ENCODE measurements around the gene ACADS.

Gene ACADS

DNA sequence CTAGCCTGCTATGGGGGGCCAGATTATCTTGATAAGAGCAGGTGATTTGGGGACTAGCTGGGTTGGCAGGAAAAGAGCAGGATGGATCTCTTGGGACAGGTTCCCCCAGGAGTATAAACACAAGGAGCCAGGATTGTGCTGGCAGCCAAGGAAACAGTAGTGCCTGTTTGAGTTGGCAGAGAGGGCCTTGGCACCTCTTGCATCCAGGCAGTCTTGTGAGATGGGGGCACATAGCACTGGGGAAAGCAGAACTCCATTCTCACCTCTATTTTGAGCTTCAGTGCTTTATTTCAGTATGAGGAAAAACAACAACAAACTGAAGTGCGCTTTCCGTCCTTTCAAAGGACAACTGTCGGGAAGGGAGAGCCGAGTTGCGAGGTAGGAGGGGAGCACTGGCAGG, 24.7 kb upstream of the ACADS start:
- DNase-seq (ENCODE audit: low read depth) = no peak

DNA sequence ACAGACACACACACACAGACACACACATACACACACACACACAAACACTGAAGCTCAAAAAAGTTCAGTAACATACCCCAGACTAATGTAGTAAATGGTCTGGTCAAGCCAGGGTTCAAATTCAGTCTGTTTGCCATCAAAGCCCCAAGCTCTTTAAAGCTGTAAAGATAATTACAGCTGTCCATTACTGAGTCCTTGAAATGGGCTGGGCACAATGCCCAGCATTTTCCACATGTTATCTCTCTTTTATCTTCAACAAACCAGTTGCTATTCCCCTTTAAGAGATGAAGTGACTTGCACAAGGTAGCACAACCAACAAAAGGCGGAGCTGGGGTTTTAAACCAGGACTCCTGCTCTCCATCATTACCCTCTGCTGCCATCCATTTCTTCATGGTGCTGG, 23.0 kb upstream of the ACADS start:
- no peak for DNase-seq (ENCODE audit: low read depth)

DNA sequence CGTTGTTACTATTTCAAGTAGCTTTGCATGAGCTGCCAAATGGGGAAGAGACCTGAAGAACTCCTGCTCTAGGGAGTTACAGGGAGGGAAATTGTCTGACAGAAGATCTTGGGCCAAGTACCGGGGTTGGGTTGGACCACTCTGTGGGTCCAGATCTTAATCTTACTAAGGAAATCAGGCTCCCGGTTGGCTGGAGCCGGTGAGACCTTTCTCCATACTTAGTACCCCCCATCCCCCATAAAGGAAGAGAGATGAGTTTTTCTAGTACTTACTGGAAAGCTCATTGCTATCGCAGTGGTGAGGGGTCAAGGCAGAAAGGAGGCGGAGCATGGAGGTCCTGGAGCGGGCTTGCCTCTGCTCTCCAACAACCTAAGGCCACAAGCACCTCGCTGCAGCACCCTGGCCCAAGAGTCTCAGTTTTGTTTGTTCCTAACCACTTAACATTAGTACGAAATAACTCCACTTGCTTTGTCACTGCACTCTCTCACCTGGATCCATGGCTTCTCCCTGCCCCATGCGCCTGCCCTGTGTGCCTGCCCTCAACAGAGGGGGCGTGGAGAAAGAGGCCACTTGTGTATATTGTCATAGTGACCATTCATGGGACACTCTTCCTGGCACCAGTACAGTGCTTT, 22.2 kb upstream of the ACADS start:
- no peak for DNase-seq (ENCODE audit: low read depth)

DNA sequence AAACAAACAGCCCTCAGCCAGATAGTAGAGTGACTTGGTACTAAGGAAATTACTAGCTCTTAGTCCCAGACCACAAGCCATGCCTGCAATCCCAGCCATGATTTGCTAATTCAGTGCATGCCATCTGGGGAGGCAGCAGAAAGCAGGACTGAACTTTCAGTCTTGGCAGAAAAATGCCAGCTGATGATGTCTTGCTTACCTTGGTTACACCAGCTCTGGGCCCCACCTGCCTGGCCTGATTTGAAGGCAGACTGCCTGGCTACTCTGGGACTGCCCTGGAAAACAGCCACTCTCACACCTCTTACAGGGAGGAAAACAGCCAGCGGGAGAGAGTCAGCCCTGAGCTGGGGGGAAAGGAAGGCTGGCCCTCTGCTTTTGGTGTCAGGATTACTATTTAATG, 20.0 kb upstream of the ACADS start:
- DNase-seq (ENCODE audit: low read depth) = no peak

DNA sequence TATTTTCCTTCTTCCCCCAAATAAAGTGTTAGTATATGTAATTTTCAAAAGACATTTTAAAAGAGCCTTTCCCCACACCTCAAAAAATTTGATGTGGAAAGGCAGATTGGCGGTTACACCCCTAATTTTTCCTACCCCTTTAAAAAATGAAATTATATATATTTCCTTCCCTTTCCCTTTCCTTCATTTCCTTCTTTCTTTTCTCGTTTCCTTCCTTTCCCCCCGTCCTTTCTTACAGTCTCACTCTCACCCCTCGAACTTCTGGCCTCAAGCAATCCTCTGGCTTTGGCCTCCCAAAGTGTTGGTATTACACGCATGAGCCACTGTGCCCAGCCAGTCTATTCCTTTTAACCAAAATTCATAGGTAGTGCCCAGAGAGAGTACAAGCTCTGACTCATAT, 19.6 kb upstream of the ACADS start:
- no peak for DNase-seq (ENCODE audit: low read depth)

DNA sequence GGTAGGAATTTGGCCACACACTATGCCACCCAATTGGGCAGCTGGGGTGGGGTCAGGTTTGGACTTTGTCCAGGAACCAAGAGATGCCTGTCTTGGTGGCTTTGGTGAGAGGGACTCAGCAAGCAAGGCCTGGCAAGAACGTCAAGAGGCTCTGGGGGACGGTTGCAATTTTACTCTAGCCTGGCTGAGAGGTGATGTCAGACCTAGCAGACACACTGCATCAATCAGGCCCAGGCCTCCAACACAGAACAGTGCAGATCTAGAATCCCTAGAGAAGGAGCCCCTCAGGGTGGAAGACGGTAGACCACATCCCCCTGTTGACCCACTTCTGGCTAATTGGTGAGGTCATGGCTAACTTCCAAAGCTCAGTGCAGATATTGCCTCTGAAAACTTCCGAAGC, 17.0 kb upstream of the ACADS start:
- no peak for DNase-seq (ENCODE audit: low read depth)

DNA sequence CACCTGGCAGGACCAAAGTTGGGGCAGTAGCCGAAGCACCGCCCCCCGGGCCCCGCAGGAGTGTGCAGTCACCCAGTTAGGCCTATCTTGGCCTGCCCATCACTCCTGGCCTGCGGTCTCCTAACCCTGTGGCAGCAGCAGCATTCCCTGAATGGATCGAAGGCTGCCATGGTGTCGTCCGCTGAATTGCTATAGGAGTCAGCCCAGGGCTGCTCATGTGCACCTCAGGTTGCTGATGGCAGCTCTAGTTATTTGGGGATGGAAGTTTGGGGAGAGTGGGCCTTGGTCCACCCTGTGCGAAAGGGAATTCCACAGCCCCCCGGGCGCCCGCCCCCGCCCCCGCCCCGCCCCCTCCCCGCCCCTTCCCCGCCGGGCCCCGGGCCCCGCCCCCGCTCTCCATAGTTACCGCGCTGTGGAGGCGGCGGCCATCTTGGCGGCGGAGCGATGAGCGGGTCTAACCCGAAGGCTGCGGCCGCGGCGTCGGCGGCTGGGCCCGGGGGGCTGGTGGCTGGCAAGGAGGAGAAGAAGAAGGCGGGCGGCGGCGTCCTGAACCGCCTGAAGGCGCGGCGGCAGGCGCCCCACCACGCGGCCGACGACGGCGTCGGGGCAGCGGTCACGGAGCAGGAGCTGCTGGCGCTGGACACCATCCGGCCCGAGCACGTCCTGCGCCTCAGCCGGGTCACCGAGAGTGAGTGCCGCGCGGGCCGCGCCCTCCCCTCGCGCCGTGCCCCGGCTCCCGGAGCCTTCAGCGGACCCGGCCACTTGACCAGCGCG, 15.4 kb upstream of the ACADS start, which contains the start of gene UNC119B:
TSS of gene UNC119B (plus strand) at position 428 of the 774 bp plus-strand sequence. CDS start at position 445, 17 bp downstream.
- peak; percentile 65 for DNase-seq (ENCODE audit: low read depth)

DNA sequence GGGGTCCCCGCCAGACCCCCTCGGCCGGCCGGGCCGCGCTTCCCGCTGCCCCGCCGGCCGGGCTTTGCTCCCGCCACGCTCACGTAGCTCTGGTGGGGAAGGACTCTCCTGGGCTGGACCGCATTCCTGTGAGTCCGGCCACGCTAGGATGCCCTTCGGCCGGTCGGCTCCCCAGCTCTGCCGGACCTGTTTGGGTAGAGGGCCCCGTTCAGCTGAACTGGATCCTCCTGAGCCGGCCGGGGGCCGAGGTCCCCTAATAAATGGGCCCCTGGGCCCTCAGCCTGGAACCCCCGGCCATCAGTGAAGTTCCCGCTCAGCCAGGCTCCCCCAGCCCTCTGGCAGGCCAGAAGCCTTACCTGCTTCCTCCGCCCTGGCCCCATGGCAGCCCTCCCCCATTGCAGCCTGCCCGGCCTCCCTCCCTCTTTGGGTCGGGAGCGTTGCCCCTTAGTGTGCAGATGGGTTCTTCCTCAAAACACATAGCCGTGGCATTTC, 14.8 kb upstream of the ACADS start:
- DNase-seq (ENCODE audit: low read depth) = no peak

DNA sequence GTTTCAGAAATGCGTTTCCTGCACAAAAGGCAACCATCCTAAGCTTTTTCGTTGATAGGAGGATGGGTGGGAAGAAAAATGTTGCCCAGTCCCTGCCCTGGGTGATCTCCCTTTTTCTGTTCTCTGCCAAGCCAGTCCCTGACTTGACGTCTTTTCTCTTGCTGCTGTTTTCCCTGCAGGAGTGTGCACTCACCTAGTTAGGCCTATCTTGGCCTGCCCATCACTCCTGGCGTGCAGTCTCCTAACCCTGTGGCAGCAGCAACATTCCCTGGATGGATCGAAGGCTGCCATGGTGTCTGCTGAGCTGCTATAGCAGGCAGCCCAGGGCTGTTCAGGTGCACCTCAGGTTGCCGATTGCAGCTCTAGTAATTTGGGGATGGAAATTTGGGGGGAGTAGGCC, 14.2 kb upstream of the ACADS start:
- DNase-seq (ENCODE audit: low read depth) = no peak

DNA sequence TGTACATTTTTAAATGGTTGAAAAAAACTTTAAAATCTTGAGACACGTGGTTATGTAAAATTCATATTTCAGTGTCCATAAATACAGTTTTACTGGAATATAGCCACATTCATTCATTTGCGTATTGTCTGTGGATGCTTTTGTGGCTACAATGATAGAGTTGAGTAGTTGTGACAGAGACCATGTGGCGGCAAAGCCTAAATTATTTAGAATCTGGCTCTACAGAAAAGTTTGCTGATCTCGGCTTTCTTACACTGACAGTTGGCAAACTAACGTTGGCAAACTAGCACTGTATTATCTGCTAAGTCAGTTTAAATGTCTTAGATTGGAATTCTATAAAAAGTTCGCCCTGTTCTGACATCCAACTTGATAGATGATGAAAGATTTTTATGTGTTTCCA, 13.0 kb upstream of the ACADS start:
- no peak for DNase-seq (ENCODE audit: low read depth)

DNA sequence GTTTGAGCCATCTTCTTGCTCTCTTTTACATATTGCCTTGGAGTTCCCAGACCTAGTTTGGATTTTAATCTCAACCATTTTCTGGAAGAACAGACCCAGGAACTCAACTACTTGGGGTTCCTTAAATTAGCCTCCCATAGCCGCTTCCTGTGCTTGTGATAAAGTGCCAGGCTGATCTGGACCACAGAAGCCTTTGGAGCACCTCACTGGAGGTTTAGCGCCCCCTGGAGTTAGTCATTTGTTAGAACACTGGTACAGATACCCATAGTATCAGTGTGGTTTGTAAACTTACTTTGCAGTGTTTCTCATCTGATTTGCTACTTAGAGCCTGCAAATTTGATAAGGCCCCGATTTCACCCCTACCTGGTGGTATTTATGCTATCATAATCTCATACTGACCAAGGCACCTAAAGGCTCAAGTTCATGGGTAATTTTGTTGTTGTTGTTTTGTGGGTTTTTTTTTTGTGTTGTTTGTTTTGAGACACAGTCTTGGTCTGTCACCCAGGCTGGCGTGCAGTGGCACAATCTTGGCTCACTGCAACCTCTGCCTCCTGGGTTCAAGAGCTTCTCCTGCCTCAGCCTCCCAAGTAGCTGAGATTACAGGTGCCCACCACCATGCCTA, 11.7 kb upstream of the ACADS start:
- DNase-seq (ENCODE audit: low read depth) = peak; percentile 66

DNA sequence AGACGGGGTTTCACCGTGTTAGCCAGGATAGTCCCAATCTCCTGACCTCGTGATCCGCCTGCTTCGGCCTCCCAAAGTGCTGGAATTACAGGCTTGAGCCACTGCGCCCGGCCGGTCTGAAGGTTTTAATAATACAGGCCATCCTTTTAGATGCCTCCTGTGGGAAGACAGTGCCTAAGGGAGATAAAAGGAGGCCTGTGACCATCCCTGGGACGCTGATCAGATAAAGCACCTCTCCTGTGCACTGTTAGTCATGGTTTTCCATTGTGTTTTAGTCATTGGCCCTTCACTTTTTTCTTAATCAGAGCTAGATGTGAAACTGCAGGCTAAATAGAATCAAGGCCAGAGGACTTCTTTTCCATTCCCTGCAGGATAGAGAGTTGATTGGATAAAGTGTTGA, 7.6 kb upstream of the ACADS start:
- DNase-seq (ENCODE audit: low read depth) = no peak

DNA sequence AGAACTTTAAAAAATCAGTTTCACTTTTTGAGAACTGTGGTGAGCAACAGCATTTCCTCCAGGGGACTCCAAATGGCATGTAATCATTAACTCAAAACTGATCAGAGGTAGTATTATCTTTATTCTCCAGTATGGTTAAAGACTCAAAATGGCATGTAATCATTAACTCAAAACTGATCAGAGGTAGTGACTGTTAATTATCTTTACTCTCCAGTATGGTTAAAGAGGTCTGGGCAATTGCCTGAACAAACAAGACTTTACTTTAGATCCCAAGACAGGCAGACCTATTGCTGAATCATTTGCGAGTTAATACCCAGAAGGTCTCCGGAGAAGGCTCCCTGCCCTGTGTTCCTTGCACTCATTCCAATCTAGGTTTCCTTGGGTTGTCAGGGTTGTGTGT, 6.6 kb upstream of the ACADS start:
- DNase-seq (ENCODE audit: low read depth) = no peak

DNA sequence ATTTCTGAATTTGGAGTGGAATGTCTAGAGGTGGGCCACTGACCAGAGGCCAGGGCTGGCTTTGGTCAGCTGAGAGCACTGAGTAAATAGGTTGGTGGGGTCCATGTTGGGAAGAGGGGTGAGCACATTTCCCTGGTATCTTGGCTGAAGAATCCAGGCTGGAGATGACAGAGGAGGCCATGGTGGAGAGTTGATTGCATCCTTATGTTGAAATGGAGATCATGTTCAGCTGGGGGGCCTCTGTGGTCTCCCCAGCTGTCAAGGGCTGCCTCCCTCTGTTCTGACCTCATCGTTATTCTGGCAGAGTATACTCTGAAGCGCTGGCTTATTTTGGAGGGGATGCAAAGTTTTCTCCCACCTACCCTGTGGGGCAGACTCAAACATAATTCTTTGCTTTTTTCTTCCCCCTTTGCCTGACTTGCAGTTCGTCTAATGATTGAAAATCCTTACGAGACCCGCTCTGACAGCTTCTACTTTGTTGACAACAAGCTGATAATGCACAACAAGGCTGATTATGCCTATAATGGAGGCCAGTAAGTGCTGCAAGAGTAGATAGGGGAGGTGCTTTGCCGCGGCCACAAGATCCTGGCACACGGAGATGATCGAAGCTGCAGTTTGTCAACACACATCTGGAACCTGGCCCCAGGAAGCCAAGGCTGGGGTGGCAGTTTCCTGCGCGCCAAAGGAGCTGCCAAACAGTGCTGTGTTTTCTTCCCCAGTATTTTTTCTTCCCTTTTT, 6.0 kb upstream of the ACADS start:
- DNase-seq (ENCODE audit: low read depth) = no peak

DNA sequence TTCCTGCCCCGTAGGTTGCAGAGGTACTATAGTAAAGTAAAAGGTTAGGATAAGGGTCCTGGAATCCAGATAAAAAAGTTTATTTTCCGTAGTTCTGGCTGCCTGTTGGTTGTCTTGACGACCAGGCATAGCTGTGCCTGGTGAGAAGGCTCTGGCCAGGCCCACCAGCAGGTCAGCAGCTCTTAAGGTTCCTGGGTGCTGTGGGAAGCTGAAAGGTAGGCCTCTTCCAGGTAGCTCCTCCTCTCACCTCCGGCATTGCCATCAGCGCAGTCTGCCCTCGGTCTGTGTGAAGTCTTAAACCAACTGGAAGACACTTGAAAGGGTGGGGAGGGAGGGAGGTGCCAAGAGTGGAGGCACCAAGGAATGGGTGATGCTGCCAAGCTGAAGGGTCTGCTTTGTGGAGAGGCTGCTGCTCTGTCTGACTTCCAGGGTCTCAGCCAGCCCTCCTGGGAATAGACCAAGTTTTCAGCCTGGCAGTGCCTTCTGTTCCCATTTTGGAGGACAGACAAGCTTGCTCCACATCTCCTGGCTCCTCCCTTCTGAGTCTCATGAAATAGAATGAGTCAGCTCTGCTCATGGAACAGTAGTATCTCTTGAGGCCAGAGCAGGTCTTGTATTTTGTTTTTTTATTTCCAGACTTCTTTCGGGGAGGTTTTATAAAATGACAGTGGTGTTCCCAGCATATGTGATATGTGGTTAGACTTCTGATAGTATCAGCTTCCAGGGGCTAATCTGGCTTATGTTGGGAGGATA, 5.2 kb upstream of the ACADS start:
- no peak for DNase-seq (ENCODE audit: low read depth)

DNA sequence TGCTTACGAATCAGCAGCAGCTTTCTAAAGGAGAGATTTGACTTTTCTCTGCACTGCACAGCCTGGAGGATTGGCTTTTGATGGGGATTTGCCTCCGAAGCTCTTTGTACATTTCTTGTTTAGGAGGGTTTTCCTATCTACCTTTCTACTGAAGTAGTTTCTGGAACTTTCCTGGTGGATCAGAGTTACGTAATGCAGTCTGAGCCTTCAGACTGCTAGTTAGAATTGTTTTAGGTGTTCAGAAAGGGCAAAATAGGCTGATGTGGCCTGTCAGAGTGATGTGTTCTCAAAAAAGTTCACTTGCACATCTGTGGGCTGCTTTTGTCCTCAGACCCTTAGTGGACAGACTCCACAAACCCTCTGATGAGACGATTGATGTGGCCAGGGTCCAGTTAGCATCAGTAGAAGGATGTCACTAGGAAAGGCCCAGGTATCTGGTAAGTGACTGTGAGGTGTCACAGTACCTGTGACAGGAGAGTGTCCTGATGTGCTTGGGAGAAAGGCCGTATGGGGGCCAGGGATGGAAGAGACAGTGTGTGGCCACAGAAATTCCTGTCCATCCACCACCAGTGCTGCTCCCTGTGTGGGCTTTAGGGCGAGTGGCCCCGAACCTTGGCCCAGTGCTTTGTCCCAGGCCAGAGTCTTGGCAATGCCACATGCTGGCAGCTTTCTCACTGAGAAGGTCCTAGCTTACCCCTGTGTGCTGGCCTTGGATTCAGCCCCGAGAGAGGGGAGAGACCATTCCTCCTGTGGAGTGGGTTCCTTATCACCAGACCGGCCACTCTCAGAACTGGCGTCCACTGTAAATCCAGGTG, 4.4 kb upstream of the ACADS start:
- DNase-seq (ENCODE audit: low read depth) = no peak

DNA sequence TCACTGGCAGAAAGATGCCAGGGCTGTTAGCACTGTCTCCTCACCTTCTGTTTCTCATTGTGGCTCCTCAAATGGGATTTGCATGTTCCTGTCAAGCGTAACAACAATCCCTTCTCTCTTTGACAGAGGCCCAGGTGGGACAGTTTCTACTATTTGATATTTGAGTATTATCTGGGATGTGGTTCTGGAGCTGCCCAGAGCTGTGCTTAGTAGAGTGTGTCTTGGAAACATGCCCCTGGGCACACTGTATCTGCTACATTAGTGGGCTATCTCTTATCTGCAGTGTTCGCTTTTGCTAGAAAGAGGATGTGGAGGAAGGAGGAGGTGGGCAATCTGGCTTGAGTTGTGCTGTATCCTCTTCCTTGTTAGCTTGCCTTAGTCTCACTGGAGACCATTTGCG, 3.8 kb upstream of the ACADS start:
- DNase-seq (ENCODE audit: low read depth) = no peak

DNA sequence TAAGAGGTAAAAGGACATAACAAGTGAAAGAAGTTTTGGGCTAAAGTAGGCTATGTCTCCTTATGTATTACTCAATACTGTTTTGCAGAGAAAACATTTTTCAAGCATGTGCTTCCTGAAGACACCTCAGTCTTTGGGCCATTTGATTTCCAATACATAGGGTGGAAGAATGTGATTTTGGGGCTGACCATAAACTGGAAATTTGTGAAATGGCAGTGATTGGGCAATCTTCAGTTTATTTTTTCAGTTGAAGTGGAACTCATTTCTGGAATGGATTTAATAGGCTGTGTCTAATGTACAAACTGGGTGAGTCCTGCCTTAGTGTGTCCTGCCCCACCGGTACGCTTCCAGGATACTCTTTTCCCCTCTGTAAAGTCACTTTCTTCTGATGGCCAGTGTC, 2.8 kb upstream of the ACADS start:
- no peak for DNase-seq (ENCODE audit: low read depth)

DNA sequence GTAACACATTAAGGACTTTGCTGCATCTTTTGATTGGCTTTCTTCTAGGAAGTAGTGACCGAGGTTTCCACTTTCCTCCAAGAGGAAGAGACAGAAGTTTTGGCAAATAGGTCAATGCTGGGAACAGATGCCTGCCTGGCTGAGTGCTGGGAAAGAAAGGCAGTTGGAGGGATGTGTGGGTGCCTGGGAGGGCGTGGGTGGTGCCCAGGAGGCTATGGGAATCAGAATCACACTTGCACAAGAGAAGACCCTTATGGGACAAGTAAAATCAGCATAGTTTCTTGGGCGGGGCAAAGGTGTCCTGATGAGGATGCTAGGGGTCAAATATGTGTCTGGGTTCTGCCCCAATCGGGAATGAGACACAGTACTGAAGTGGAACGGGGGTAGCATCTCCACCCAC, 906 bp upstream of the ACADS start:
- DNase-seq (ENCODE audit: low read depth) = no peak

DNA sequence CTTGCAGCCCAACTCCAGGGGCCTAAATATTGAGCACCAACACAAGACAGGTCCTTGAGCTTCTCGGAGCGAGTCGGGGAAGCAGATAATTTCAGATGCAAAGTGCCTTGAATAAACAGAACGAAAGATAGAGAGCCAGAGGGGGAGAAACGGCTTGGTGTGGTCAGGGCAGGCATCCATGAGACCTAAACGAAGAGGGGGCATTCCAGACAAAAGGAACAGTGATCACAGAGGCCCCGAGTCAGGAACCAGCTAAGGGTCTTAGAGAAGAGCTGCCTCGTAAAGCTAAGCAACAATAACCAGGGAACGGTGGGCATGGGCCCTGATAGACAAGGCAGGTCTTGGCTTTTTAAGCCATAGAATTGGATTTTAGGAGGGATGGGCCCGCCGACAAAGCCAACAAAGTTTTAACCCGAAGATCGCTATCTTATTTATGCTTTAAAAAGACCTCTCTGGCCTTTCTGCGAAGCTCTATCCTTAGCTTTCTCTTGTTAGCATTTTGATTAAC, 421 bp upstream of the ACADS start:
- no peak for DNase-seq (ENCODE audit: low read depth)

DNA sequence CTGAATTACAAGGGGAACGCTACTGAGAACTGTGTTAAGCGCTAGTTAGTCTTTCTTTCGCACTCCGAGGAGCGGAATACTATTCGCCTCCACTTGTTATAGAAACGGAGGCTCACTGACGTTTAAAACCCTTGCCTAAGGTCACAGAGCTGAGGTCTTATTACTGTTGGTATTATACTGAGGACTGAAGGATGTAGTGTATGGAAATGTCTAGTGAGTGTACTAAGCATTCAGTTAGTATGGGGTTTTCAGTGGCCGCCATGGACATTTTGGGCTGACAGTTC, 826 bp downstream of the ACADS start:
- DNase-seq (ENCODE audit: low read depth) = no peak

All from activated T-cell treated with anti-CD3 and anti-CD28 coated beads for 24 hours (primary cell).